H1 (cell line): ENCODE data around the gene INSYN1. TPM values are rescaled to one million over a fixed set of nuclear protein-coding genes. Genes with fewer than 3 reads are reported as not detected.

ENCODE experiments used
- CTCF ChIA-PET: fragments of 300-600 bp; sonication (Branson Sonifier 250); formaldehyde crosslinking; loops from one replicate; lab custom pipeline; 2021; ENCODE audit not compliant: partially characterized antibody; lab: Charles Lee
- POLR2A ChIA-PET: fragments of 300-600 bp; sonication (Branson Sonifier 250); formaldehyde crosslinking; loops from one replicate; lab custom pipeline; 2021; ENCODE audit warnings: inconsistent platforms; ENCODE audit not compliant: partially characterized antibody; lab: Charles Lee
- DNase-seq, 2 experiments: peaks; one replicate each; pipeline versions ENCODE4 v3.0.0 to v3.0.0-alpha.2; 2010 to 2022; ENCODE audit warnings: low spot score in 2 of 2, low read depth in 1 of 2, mixed read lengths in 1 of 2
- FAIRE-seq: peaks from 2 replicates; lab custom pipeline; 2011; peaks lifted over from hg19 to GRCh38; lab: Jason Lieb, UNC
- H2AFZ ChIP-seq: 2 replicates; pipeline ENCODE4 v1.8.1; 2012; ENCODE audit warnings: low read length, inconsistent platforms
- H2AK5ac ChIP-seq: 2 replicates; pipeline ENCODE4 v1.6.1; 2013; ENCODE audit warnings: low read depth, low read length
- H2BK120ac ChIP-seq: replicated peaks from 2 replicates; pipeline ENCODE3; 2013; ENCODE audit warnings: low read depth, low read length, inconsistent platforms
- H2BK12ac ChIP-seq: 2 replicates; pipeline ENCODE4 v1.6.1; 2013; ENCODE audit warnings: low read depth, low read length
- H2BK15ac ChIP-seq: 2 replicates; pipeline ENCODE4 v1.6.1; 2013; ENCODE audit warnings: low read length
- H2BK20ac ChIP-seq: 2 replicates; pipeline ENCODE4 v1.6.1; 2013; ENCODE audit warnings: low read length
- H2BK5ac ChIP-seq: 2 replicates; pipeline ENCODE4 v1.6.1; 2013; ENCODE audit warnings: low read depth, low read length
- H3K14ac ChIP-seq: 2 replicates; pipeline ENCODE4 v1.6.1; 2013; ENCODE audit warnings: inconsistent platforms; ENCODE audit not compliant: insufficient read length
- H3K18ac ChIP-seq: 2 replicates; pipeline ENCODE4 v1.6.1; 2013; ENCODE audit warnings: low read length; ENCODE audit errors: extremely low read depth
- H3K23ac ChIP-seq: 2 replicates; pipeline ENCODE4 v1.6.1; 2013; ENCODE audit warnings: inconsistent platforms; ENCODE audit not compliant: insufficient read length
- H3K23me2 ChIP-seq: 2 replicates; pipeline ENCODE4 v1.6.1; 2013; ENCODE audit warnings: low read depth, low read length
- H3K27ac ChIP-seq: 2 replicates; pipeline ENCODE4 v1.6.1; 2011; ENCODE audit warnings: low read depth, low read length, inconsistent platforms
- H3K27me3 ChIP-seq, 4 experiments: replicated peaks in 1 of 4; 1 replicate in 1 of 4; 2 replicates in 3 of 4; pipeline versions ENCODE4 v1.6.1 to v1.8.1; 2011 to 2013; ENCODE audit warnings: low read length in 3 of 4, mild to moderate bottlenecking in 3 of 4, inconsistent platforms in 2 of 4, mixed read lengths in 2 of 4, moderate library complexity in 1 of 4; ENCODE audit not compliant: control insufficient read depth in 3 of 4, insufficient read depth in 3 of 4; ENCODE audit errors: extremely low read depth in 1 of 4
- H3K36me3 ChIP-seq, 4 experiments: 2 replicates each; pipeline versions ENCODE4 v1.6.1 to v1.8.1; 2011 to 2013; ENCODE audit warnings: mild to moderate bottlenecking in 4 of 4, low read length in 3 of 4, moderate library complexity in 2 of 4, control low read depth in 1 of 4, inconsistent platforms in 1 of 4; ENCODE audit not compliant: insufficient read depth in 4 of 4, control insufficient read depth in 2 of 4
- H3K4ac ChIP-seq: replicated peaks from 2 replicates; pipeline ENCODE3; 2013; ENCODE audit warnings: low read length, low read depth, mixed read lengths, inconsistent platforms; ENCODE audit not compliant: insufficient read length
- H3K4me1 ChIP-seq, 4 experiments: replicated peaks in 1 of 4; 1 replicate in 1 of 4; 2 replicates in 3 of 4; pipeline versions ENCODE4 v1.6.1 to v1.8.1; 2011 to 2013; ENCODE audit warnings: low read length in 3 of 4, inconsistent platforms in 2 of 4, mixed read lengths in 1 of 4; ENCODE audit not compliant: insufficient read depth in 4 of 4, control insufficient read depth in 3 of 4
- H3K4me2 ChIP-seq, 2 experiments: 2 replicates each; pipeline versions ENCODE4 v1.6.1 to v1.8.1; 2011 to 2013; ENCODE audit warnings: low read depth in 2 of 2, low read length in 2 of 2, control low read depth in 1 of 2, inconsistent platforms in 1 of 2, mild to moderate bottlenecking in 1 of 2; ENCODE audit not compliant: insufficient read depth in 1 of 2
- H3K4me3 ChIP-seq, 4 experiments: fragments of 200-600, 300-600 bp in 1 of 4; sonication (generic), shearing (Covaris generic), sonication (Bioruptor Twin) in 1 of 4; 2 replicates each; pipeline versions ENCODE4 v1.5.1 to v1.8.1; 2011 to 2016; ENCODE audit warnings: low read length in 4 of 4, low read depth in 3 of 4, control low read depth in 2 of 4, inconsistent platforms in 2 of 4, mild to moderate bottlenecking in 2 of 4, mixed read lengths in 1 of 4, moderate library complexity in 1 of 4; ENCODE audit not compliant: insufficient read depth in 2 of 4; ENCODE audit errors: extremely low read depth in 1 of 4
- H3K56ac ChIP-seq: replicated peaks from 2 replicates; pipeline ENCODE3; 2013; ENCODE audit warnings: low read depth, mild to moderate bottlenecking, mixed read lengths, low read length, inconsistent platforms; ENCODE audit not compliant: insufficient read length
- H3K79me1 ChIP-seq: 2 replicates; pipeline ENCODE4 v1.6.1; 2013; ENCODE audit warnings: low read depth, low read length, control low read depth
- H3K79me2 ChIP-seq, 2 experiments: 2 replicates each; pipeline versions ENCODE4 v1.6.1 to v1.8.1; 2012 to 2013; ENCODE audit warnings: low read length in 2 of 2, mild to moderate bottlenecking in 2 of 2, inconsistent platforms in 1 of 2; ENCODE audit not compliant: insufficient read depth in 2 of 2, control insufficient read depth in 1 of 2
- H3K9ac ChIP-seq, 4 experiments: replicated peaks in 1 of 4; 1 replicate in 1 of 4; 2 replicates in 3 of 4; pipeline versions ENCODE4 v1.6.1 to v1.8.1; 2011 to 2013; ENCODE audit warnings: low read depth in 3 of 4, low read length in 3 of 4, control low read depth in 2 of 4, mild to moderate bottlenecking in 2 of 4, moderate library complexity in 2 of 4, inconsistent platforms in 1 of 4; ENCODE audit errors: extremely low read depth in 1 of 4
- H3K9me3 ChIP-seq, 2 experiments: 2 replicates each; pipeline versions ENCODE4 v1.6.1 to v1.8.1; 2012 to 2013; ENCODE audit warnings: mild to moderate bottlenecking in 2 of 2, moderate library complexity in 2 of 2, control low read depth in 1 of 2, inconsistent platforms in 1 of 2, low read depth in 1 of 2, low read length in 1 of 2, mixed read lengths in 1 of 2; ENCODE audit not compliant: insufficient read depth in 2 of 2
- H4K20me1 ChIP-seq, 2 experiments: replicated peaks in 1 of 2; 2 replicates each; pipeline versions ENCODE3 to v1.8.1; 2011 to 2013; ENCODE audit warnings: inconsistent platforms in 2 of 2, low read length in 2 of 2, mild to moderate bottlenecking in 1 of 2; ENCODE audit not compliant: insufficient read depth in 2 of 2, control insufficient read depth in 1 of 2
- H4K5ac ChIP-seq: 2 replicates; pipeline ENCODE4 v1.6.1; 2013; ENCODE audit warnings: low read length, low read depth, mixed read lengths, inconsistent platforms; ENCODE audit not compliant: insufficient read length
- H4K8ac ChIP-seq: 2 replicates; pipeline ENCODE4 v1.8.0; 2013; ENCODE audit warnings: mild to moderate bottlenecking, moderate library complexity, low read length, inconsistent platforms; ENCODE audit not compliant: insufficient read depth; ENCODE audit errors: extremely low read depth
- H4K91ac ChIP-seq: replicated peaks from 2 replicates; pipeline ENCODE3; 2013; ENCODE audit warnings: low read length, mixed read lengths, inconsistent platforms; ENCODE audit not compliant: insufficient read length
- ASH2L ChIP-seq: fragments of 200-600, 300-600 bp; sonication (generic); IDR thresholded peaks from one replicate; pipeline ENCODE4 v1.7.1; 2017; ENCODE audit warnings: low read length
- CTBP2 ChIP-seq: IDR thresholded peaks from 2 replicates; pipeline ENCODE4 v1.7.0; 2011; ENCODE audit warnings: borderline replicate concordance, mild to moderate bottlenecking, moderate library complexity, mixed read lengths, low read length; ENCODE audit not compliant: insufficient read depth, insufficient read length
- SIX5 ChIP-seq: IDR thresholded peaks from 2 replicates; pipeline ENCODE4 v1.6.1; 2011; ENCODE audit warnings: mild to moderate bottlenecking, low read depth, low read length
- WGBS, 2 experiments: shearing (Covaris generic) in 1 of 2; methylation state at CpG; one replicate each; pipeline versions ENCODE4 v1.1.6 to v1.1.7; 2013 to 2015; ENCODE audit warnings: low lambda C conversion rate in 2 of 2, mixed read lengths in 2 of 2, inconsistent platforms in 1 of 2, low coverage in 1 of 2, missing lambda C conversion rate in 1 of 2; ENCODE audit not compliant: insufficient replicate concordance in 2 of 2, insufficient coverage in 1 of 2, insufficient read length in 1 of 2; ENCODE audit errors: extremely low coverage in 1 of 2, missing lambda C conversion rate in 1 of 2; 5-methylcytosine and 5-hydroxymethylcytosine counted together
- polyA plus RNA-seq, 7 experiments: library from polyadenylated mRNA; depleted of rRNA in 3 of 7; stranded (reverse) in 5 of 7; unstranded in 2 of 7; fragments of >200 nt in 5 of 7; fragments of 200-250 nt in 2 of 7; gene quantifications; 1 replicate in 5 of 7; 2 replicates in 1 of 7; 4 replicates in 1 of 7; pipeline versions ENCODE4 v1.2.1 to v1.2.3, GENCODE V29; 2011 to 2013; ENCODE audit warnings: missing spikeins in 2 of 7, mixed read lengths in 2 of 7
- total RNA-seq: library from RNA; stranded (reverse); fragmentation: NEBNext Ultra II Directional; extraction: Animal tissue kit (Norgen Biotek cat#: 25700); gene quantifications from 2 replicates; pipeline ENCODE4 v1.2.1, GENCODE V29; 2021

Gene INSYN1
- total and polyA plus RNA-seq, 2 of the 8 experiments (the other 6 are each of a cell fraction or from before 2014, with no cell fraction given): 7.2 to 10.2 TPM

- Histone ChIP-seq H2BK120ac (no peak overlapping the region), H3K18ac (peak overlapping the region; percentile 78), H2AFZ (no peak overlapping the region), H4K5ac (no peak overlapping the region), H2BK12ac (no peak overlapping the region), H3K9ac (no peak overlapping the region), H3K4me3 (peak overlapping the region; percentile 30 to 87 (median 40)), H3K4me2 (peak overlapping the region; percentile 85 to 96), H3K27me3 (peaks cover 0 to 24% (median 13%) of the 10 kb centered on the region in 4 experiments; a peak in 6 of 7 replicates), H3K79me1 (no peaks in the 10 kb centered on the region), H3K36me3 (no peaks in the 10 kb centered on the region), H4K8ac (no peak overlapping the region; the same call in 1 of the 2 replicates), H4K20me1 (no peaks in the 10 kb centered on the region), H2BK20ac (no peak overlapping the region), H3K4me1 (peaks cover 11 to 33% (median 20%) of the 10 kb centered on the region in 4 experiments), H3K56ac (no peak overlapping the region), H3K79me2 (no peaks in the 10 kb centered on the region), H3K9me3 (no peaks in the 10 kb centered on the region), H2BK15ac (no peak overlapping the region), H3K14ac (no peak overlapping the region), H3K4ac (no peak overlapping the region), H3K23ac (no peak overlapping the region), H3K27ac (no peak overlapping the region), H3K23me2 (peaks cover 16% of the 10 kb centered on the region; the same call in 1 of the 2 replicates), H2BK5ac (no peak overlapping the region; the same call in 1 of the 2 replicates), H4K91ac (no peak overlapping the region), H2AK5ac (no peak overlapping the region)
- FAIRE-seq (no peak), DNase-seq (peak in 1 of 2 experiments; percentile 67)
- WGBS, 2 experiments: 0% methylated on average over 3 of the region's 9 CpGs; no CpG with 5 or more reads in 1 of the 2 experiments
- TF ChIP-seq ASH2L: peak; percentile 46
- TF ChIP-seq CTBP2: peak; percentile 87
- no peak for TF ChIP-seq SIX5
- CTCF ChIA-PET: interaction anchor here (0.6 to 9.4 kb wide), 7 partner anchors 11 to 223 kb away, joined by 3 to 45 read pairs (median 4); no protein-coding TSS in a partner anchor
- POLR2A ChIA-PET: interaction anchor here (1.2 to 1.7 kb wide), 2 partner anchors 19 to 119 kb away, joined by 3 to 6 read pairs; partner anchors contain the start of gene NPTN
Measured at GRCh38 chr15:73751511-73751898, 1.6 kb downstream of the INSYN1 start.
